ENCODE measurements around the gene GRB2. TPM values are rescaled to one million over a fixed set of nuclear protein-coding genes. Genes with fewer than 3 reads are reported as not detected.

GRB2 gene
- total and polyA plus RNA-seq, 12 donors, result 23.5 to 85.5 (median 52.0) TPM

DNA sequence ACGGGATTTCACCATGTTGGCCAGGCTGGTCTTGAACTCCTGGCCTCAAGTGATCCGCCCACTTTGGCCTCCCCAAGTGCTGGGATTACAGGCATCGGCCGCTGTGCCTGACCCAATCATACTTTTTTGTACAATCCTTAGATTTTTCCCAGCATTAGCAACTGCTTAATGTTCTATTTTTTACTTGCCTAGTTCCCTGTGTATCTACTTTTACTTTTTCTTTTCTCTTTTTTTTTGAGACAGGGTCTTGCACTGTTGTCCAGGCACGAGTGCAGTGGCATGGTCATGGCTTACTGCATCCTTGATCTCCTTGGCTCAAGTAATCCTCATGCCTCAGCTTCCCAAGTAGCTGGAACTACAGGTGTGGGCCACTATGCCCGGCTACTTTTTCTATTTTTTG, 9.5 kb downstream of the GRB2 start:
- TF ChIP-seq, protein P1, sequence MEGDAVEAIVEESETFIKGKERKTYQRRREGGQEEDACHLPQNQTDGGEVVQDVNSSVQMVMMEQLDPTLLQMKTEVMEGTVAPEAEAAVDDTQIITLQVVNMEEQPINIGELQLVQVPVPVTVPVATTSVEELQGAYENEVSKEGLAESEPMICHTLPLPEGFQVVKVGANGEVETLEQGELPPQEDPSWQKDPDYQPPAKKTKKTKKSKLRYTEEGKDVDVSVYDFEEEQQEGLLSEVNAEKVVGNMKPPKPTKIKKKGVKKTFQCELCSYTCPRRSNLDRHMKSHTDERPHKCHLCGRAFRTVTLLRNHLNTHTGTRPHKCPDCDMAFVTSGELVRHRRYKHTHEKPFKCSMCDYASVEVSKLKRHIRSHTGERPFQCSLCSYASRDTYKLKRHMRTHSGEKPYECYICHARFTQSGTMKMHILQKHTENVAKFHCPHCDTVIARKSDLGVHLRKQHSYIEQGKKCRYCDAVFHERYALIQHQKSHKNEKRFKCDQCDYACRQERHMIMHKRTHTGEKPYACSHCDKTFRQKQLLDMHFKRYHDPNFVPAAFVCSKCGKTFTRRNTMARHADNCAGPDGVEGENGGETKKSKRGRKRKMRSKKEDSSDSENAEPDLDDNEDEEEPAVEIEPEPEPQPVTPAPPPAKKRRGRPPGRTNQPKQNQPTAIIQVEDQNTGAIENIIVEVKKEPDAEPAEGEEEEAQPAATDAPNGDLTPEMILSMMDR (IDR thresholded peaks at IDR 0.05), result no peak
- Histone ChIP-seq H3K36me3 (peaks cover 0 to 21% (median 0%) of the 10 kb centered on the region in 9 donors), H3K4me1 (peaks cover 0 to 92% (median 50%) of the 10 kb centered on the region in 9 donors), H3K9me3 (no peaks in the 10 kb centered on the region), H3K27ac (peak overlapping the region in 2 of 10 donors; percentile 28 to 89), H3K27me3 (no peaks in the 10 kb centered on the region), H3K4me3 (no peak overlapping the region)
- 88 to 90% methylated on average over 6 of the region's 6 CpGs for WGBS, 2 donors
- ATAC-seq, result no peak
- no peak for DNase-seq
- intact Hi-C loops (cut with DNase I), result no loop called here

DNA sequence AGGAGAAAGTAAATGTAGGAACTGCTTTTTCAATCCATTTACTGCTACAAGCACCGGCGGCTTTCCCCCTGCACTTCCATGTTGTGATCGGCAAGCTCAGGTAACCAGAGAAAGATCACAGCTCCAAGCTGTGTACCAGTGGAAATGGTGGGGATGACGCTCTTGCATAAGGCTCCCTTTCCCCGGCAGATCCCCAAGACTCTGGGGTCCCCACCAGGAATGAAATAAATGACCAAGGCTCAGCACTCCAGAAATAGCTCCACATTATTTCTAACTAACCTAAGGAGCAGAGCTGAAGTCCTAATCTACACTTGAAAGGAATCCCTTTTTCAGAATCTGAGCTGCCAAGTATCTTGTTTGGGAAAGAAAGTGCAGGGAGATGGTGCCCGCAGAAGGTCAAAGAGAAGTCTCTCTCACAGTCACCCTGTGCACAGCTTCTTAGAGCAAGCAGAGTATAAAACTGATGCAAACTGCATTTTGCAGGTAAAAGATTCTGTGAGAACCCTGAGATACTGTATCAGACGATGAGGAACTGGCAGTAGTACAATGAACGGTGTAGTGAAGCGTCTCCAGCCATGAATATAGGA, 11.1 kb downstream of the GRB2 start:
- Histone ChIP-seq H3K9me3 (no peaks in the 10 kb centered on the region), H3K36me3 (peaks cover 0 to 32% (median 0%) of the 10 kb centered on the region in 9 donors), H3K4me3 (peak overlapping the region; percentile 40 to 68 (median 61)), H3K27me3 (no peaks in the 10 kb centered on the region), H3K27ac (peak overlapping the region in 9 of 10 donors; percentile 74 to 89 (median 82)), H3K4me1 (peaks cover 4 to 94% (median 63%) of the 10 kb centered on the region in 9 donors)
- WGBS, 2 donors, result 5 to 9% methylated on average over 9 of the region's 9 CpGs
- TF ChIP-seq, protein P1 (IDR thresholded peaks at IDR 0.05), result no peak
- ATAC-seq (peak in 1 of 8 donors; percentile 2), DNase-seq (no peak)
- intact Hi-C loops (cut with DNase I), result loop anchor here in 2 of 10 donors (5.0 kb wide), 2 partner anchors 67 to 72 kb away; no protein-coding TSS in a partner anchor

DNA sequence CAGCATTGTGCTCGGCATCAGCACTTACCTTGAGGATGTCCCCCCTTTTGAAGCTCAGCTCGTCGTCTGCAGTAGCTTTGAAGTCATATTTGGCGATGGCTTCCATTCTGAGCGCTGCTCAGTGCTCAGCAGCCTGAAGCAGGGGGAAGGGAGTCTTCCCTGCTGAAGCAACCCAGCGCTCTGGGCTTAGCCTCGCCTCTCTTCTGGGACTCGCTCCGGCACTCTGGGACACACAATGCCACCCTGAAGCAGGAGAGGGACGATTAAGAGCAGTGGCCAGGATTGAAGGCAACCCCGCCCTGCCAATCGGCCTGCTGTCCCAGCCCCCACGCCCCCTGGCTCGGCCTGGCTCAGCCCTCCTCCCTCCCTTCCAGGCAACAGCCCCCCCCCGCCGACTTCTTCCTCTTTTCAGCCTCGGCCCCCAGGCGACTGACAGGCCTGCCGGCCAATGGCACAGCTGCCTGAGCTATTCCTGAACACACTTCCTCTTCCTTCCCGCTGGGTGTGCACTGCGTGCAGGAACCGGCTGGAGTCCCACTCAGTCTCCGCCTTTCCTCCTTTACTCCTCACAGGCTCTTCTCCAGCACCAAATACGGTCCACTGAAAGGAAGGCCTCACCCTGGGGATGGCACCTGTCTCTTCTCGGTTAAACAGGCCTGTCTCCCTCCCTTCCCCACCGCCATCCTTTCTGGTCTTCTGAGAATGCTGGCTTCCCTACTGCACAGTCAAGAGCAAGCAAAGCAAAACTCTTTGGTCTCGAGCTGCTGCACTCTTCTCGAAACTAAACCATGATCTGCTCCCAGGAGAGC, 11.8 kb downstream of the GRB2 start:
- no peaks in the 10 kb centered on the region for H3K9me3 ChIP-seq
- H3K27ac ChIP-seq, result peak overlapping the region; percentile 30 to 89 (median 82)
- WGBS, 2 donors, result 0 to 1% methylated on average over 28 of the region's 28 CpGs
- H3K4me3 ChIP-seq, result peak overlapping the region; percentile 40 to 68 (median 61)
- H3K36me3 ChIP-seq, result peaks cover 0 to 39% (median 0%) of the 10 kb centered on the region in 9 donors
- H3K4me1 ChIP-seq, result peaks cover 4 to 94% (median 63%) of the 10 kb centered on the region in 9 donors
- no peaks in the 10 kb centered on the region for H3K27me3 ChIP-seq
- TF ChIP-seq, protein P1 (IDR thresholded peaks at IDR 0.05), result peak in 3 of 9 donors; percentile 6 to 29 (median 14)
- ATAC-seq (peak; percentile 99 to 100 (median 100)), DNase-seq (peak; percentile 99)
- intact Hi-C loops (cut with DNase I), result loop anchor here in 2 of 10 donors (5.0 kb wide), 2 partner anchors 66 to 71 kb away; no protein-coding TSS in a partner anchor

DNA sequence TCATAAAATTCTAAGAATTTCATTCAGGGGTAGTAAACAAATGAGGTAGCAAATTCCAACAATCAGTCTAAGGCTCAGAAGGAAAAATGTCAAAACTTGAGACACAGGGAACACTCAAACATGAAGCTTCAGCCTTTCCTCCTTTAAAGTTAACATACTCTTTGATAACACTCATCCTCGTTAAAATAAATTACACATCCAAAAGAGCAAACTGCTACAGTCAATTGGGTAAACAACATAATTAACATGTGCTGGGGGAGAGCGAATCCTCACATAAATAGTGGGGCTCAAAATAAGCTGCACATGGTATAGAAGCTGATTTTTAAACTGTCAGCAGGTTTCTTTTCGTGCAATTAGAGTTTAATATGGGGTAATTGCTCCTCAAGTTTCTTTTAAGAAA, 12.9 kb downstream of the GRB2 start:
- TF ChIP-seq, protein P1 (IDR thresholded peaks at IDR 0.05), result no peak
- Histone ChIP-seq H3K27ac (peak overlapping the region in 5 of 10 donors; percentile 1 to 87 (median 81)), H3K4me3 (peak overlapping the region in 7 of 10 donors; percentile 7 to 68 (median 63)), H3K27me3 (no peaks in the 10 kb centered on the region), H3K4me1 (peaks cover 4 to 96% (median 61%) of the 10 kb centered on the region in 9 donors), H3K9me3 (no peaks in the 10 kb centered on the region), H3K36me3 (peaks cover 0 to 42% (median 0%) of the 10 kb centered on the region in 9 donors)
- intact Hi-C loops (cut with DNase I), result loop anchor here in 2 of 10 donors (5.0 kb wide), 2 partner anchors 65 to 70 kb away; no protein-coding TSS in a partner anchor
- DNase-seq, result no peak
- 51% methylated on average over 3 of the region's 3 CpGs for whole genome bisulfite sequencing, 2 donors
- ATAC-seq, result no peak
